Endothelial cell of umbilical vein (primary cell): ENCODE measurements around the gene JADE1.

Experiments
- CTCF ChIP-seq, 2 donors: IDR thresholded peaks; 1 replicate in 1 of 2; 2 replicates in 1 of 2; pipeline ENCODE4 v1.5.1; 2011; ENCODE audit warnings: low read length in 2 of 2, mild to moderate bottlenecking in 2 of 2, moderate library complexity in 2 of 2, control low read depth in 1 of 2, inconsistent platforms in 1 of 2, low read depth in 1 of 2; ENCODE audit not compliant: insufficient read depth in 1 of 2; ENCODE audit errors: extremely low read depth in 1 of 2
- EZH2 ChIP-seq: IDR thresholded peaks from 2 replicates; pipeline ENCODE4 v1.6.1; 2012; ENCODE audit warnings: borderline replicate concordance, low read depth, mild to moderate bottlenecking, moderate library complexity, low read length, inconsistent platforms; ENCODE audit not compliant: severe bottlenecking
- POLR2A ChIP-seq: IDR thresholded peaks from 2 replicates; pipeline ENCODE4 v1.6.1; 2012; ENCODE audit warnings: low read depth, mild to moderate bottlenecking, control low read depth, low read length
- POLR2AphosphoS5 ChIP-seq: IDR thresholded peaks from 2 replicates; pipeline ENCODE4 v1.6.1; 2012; ENCODE audit warnings: low read depth, mild to moderate bottlenecking, control low read depth, low read length, moderate library complexity; ENCODE audit not compliant: insufficient read depth

DNA sequence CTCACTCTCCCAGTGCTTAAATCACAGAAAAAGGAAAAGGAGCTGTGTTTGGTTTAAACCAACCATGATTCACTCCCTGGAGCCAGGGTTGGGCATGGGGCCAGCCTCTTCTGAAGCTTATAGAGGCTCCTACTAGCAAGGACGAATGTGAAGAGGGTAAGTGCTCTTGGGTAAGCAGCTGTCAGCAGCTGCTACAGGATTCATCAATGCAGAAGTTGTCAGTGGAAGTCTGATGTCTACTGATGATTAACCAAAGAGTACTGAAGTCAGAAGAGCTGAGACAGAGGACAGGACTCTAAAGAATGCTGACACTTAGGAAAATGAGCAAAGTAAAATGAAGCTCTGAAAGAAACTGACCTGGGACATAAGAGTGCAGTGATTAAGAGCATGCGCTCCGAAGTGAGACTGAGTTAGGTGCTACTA, 32.7 kb upstream of the JADE1 start:
- TF ChIP-seq CTCF (IDR thresholded peaks at IDR 0.05; ENCODE audit: extremely low read depth in 1 of 2, insufficient read depth in 1 of 2, low read depth in 1 of 2, low read length in 2 of 2) (no peak), POLR2AphosphoS5 (no peak), POLR2A (no peak), EZH2 (no peak)
